Islet precursor cell (in vitro differentiated cells): ENCODE results near the gene MPZL1.

Source experiments
- DNase-seq: peaks from one replicate; pipeline ENCODE4 v3.0.0-alpha.2; 2018

MPZL1 gene

GRCh38 chr1:167721617-167722151, at the start of gene MPZL1:
MPZL1 (plus strand) TSS chr1:167721982; CDS start chr1:167722152, 170 bp downstream.
- peak; percentile 97 for DNase-seq

DNA sequence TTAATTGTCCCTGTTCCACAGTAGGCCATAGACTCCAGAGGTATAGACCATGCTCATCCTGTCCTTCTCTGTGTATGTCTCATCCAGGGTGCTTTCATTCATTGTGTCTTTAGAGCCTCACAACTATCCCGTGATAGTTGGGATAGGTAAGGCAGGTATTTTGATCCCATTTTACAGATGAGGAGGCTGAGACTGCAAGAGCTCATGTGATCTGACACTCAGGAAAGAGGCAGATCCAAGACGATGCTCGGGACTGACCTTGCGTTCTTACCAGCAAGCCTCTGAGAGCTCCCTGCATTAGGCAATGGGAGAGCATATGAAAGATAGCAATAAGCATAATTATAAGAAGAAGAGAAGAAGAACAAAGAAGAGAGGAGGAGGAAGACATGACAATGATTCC, 49.0 kb upstream of the MPZL1 start:
- no peak for DNase-seq

- DNase-seq = no peak
Measured at GRCh38 chr1:167673265-167673664, 48.5 kb upstream of the MPZL1 start.

GRCh38 chr1:167674156-167674555, 47.6 kb upstream of the MPZL1 start:
- DNase-seq = no peak

- DNase-seq = no peak
Measured at GRCh38 chr1:167675440-167675839, 46.3 kb upstream of the MPZL1 start.

- DNase-seq = no peak
Measured at GRCh38 chr1:167676205-167676915, 45.4 kb upstream of the MPZL1 start.

- no peak for DNase-seq
Measured at GRCh38 chr1:167676916-167677848, 44.6 kb upstream of the MPZL1 start.

GRCh38 chr1:167678422-167678821, 43.4 kb upstream of the MPZL1 start:
- DNase-seq = no peak

DNA sequence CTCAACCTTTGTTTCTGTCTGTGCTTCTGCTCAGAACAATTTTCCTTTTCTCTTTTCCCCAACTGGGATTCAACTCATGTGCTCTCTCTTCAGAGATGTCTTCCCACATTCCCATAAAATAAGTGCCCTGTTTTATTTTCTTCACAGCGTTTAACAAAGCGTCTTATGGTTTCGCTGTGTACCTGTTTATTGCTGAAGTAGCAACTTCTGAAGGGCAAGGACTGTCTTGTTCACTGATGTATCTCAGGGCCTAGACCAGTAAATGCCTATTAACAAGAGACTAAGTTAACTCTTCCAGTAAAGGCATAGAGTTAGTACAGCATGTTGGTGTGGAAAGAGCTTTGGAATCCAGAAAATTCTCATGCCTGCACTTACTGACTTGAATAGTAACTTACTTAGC, 42.9 kb upstream of the MPZL1 start:
- DNase-seq = no peak

DNA sequence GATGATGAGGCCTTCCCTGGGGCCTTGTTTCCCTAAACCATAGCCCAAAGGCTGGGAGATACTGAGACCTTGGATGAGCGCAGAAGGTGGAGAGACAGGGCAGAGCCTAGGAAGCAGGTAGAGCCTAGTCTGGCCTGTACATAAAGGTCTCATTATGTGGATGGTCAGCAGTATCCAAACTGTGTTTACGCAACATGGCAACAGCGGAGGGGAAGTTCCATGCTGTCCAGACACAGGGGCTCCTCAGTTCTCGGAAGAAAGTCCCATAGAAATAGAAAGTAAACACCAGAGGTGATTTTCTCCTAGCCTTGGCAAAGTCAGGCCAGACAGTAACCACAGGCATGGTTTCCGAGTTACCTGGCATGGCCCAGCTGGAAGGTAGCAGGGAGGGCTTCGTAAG, 42.1 kb upstream of the MPZL1 start:
- no peak for DNase-seq

DNA sequence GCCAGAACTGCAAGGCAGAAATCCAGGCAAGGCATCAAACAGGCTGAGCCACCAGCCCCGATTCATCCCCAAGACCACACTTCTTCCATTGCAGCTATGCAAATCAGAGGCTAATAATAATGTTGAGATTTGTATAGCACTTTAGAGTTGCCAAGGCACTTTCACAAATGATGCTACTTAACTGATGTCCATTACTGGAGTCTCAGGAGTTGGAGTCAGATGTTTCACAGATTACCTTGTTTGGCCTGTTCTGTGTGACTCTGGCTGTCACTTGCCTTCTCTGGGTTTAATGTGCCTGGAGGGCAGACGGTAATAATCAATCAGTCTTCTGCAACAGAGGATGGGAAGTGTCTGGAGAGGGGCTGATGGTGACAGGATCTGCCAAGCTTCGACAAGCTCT, 40.8 kb upstream of the MPZL1 start:
- DNase-seq = peak; percentile 96

DNA sequence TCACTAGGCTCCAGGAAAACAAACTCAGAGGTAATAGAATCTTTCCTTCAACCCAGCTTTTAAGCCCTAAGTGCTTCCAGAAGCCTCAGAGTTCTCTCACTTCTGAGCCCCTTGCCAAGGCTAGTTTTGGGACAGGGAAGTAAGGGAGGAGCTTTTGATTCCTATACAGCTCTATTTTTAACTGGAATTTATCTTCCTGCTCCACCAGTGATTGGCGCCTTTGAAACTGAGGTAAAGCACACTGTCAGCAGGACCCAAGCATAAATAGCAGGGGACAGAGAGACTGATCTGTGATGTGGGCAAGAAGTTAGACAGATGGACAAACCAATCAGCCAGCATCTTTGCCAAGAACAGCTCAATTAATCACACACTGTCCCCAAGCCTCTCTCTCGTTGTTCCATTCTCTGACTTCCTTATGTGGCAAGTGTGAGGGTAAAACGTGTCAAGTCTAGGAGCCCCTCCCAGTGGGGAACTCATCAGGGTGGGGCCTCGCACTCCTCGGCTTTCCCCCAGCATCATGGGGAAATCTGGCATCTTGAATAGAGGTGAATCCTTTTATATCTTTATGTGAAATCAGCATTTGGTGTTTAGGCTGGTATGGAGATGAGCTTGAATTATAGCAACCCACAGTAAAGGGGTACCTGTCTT, 40.2 kb upstream of the MPZL1 start:
- DNase-seq = no peak

DNA sequence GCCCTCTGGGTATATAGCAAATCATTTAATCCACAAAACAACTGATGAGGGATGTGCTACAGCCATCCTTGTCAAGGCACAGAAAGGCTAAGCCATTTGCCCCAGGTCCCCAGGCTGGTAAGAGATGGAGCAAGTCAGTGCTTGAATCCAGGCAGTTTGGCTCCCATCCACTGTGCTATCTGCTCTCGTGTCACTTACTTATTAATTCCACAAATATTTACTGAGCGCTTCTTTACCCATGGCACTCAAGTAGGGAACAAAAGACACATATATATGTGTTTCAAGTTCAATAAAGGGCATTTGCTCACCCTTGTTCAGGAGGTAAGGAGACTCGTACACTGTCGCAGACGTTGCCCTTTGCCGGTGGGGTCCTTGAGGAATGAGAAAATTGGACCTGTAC, 38.6 kb upstream of the MPZL1 start:
- DNase-seq = no peak

DNA sequence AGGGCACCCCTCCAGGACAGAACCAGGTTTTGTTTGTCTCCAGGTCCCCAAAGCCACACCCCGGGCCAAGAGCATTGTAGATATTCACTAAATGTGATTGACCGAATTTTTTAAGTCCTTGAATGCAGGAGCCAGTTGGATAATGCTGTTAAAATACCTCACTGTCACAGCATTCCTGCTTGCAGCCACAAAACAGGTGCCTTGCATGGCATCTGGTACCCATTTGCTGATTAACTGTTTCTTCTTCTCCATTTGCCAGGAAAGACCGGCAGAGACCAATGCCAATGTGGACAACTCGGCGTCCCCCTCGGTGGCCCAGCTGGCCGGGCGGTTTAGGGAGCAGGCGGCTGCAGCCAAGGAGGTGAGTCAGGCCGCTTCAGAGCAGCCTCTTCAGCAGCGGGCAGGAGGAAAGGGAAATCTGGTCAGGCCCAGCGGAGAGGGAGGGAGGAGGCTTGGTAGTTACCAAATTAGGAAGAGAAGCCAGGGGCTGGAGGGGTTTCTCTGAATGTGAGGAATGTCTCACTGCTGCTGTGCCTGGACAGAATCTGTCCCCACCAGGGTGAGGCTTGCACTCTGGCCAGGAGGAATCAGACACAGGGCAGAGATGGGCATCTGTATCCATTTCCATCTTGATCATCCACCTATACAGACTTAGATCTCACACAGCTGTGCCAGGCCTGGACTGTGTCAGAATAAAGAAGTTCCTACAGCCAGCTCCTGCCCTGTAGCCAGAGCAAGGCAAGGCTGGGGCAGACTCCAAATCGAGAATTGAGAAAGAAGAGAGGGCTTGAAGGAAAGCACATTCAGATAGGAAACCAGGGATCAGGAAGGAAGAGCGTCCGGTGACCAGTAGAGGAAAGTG, 37.9 kb upstream of the MPZL1 start:
- peak; percentile 97 for DNase-seq

GRCh38 chr1:167685844-167686243, 35.9 kb upstream of the MPZL1 start:
- DNase-seq = no peak

DNA sequence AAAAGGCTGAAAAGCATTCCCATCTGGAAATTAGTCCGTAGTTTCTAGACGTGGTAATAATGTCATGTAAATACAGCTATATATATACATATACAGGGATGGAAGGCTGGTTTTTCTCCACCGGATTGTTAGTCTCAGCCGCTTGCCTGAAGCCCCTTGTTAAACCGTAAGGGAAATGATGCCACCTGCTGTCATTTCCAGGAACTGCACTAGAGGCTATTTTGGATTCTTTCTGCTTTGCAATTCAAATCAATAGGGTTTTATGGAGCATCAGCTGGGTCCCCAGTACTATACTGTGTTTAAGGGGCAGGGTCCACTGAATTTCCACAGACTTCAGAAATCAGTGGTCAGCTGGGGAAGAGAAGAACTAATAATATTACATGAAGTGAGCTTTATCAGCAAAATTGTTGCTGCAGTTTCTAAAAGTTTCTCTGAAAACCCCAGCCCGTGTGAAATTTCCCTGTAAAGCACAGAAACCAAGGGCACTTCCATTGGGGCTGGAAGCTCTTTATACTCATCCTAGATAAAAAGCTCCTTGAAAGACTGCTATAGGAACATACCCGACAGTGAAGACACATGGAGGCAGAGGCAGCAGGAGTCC, 33.8 kb upstream of the MPZL1 start:
- peak; percentile 87 for DNase-seq

DNA sequence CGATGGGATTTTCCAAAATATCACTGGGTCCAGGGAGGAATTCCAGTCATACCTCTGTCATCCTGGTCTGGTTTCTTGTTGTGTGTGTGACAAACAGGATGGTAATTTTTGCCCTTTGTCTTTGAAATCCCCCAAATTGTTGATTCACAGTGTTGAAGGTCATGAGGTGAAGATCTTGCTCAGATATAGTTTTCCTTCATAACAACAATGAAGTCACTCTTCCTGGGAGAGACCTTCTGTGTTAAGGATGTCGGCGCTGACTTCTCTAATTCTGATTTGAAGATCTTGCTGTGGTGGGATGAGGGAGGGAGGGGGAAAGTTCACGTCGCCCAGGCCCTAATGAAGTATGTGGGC, 32.2 kb upstream of the MPZL1 start:
- DNase-seq = no peak

DNA sequence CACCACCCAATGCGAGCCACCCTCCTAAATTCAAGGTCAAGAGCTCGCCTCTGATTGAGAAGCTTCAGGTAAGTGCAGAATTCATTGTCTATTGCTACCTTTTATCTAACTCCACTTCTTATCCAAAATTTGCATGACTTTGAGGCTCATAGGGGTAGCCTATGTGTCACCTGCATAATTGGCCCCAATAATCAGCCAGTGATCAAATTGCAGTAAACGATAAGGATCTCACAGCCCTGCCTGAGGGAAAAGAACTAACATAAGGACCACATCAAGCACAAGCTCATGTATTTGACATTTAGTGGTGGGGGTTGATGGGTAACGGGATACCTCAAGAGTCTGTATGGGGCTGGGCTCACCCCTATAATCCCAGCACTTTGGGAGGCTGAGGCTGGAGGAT, 31.7 kb upstream of the MPZL1 start:
- DNase-seq = peak; percentile 28

DNA sequence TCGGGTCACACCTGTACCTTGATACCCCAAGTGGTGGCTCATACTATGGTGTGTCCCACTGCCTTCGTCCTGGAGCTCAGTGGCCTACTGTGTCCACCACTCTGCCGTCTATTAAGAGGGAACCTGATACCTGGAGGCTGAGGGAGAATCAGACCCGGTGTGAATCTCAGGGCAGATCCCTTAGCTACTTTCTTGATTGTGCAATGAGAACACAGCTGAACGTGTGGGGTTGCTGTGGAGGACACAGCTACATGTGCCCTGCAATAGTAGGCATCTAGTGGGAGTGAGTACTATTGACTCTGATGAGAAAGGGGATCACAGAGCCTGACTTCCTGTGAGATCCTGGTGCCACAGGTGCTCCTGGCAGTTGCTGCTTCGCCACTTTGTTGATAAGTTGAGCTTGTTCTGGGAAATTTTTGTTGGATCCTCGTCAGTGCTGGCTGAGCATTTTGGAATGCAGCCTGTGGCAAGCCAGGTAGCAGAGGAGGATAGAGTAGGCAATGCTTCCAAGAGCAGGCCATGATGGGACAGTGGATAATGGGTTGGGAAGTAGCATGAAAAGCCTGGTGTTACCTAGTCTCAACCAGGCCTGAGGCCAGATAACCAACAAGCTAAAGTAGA, 28.2 kb upstream of the MPZL1 start:
- DNase-seq = peak; percentile 49

- DNase-seq = no peak
Measured at GRCh38 chr1:167694691-167695090, 27.1 kb upstream of the MPZL1 start.

- DNase-seq = no peak
Measured at GRCh38 chr1:167695147-167695546, 26.6 kb upstream of the MPZL1 start.
